ENCODE data around the gene REEP1.

DNA sequence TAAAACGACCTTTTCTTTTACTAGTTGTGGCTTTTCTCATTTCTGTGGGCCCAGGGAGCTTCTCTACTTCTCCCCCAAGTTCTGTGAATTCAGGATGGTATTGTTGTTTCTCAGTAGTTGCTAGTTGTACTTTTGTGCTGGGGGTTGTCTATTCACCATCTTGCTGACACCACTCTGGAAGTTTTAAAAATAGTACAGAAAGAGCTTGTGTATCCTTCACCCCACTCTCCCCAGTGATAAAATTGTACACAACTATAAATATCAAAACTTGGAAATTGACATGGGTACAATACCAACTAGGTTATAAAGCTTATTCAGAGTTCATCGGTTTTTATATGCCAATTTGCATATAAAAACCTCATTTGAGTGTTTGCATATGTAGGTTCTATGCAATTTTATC is 45.3 kb upstream of the REEP1 start:
- TF ChIP-seq, protein P1, sequence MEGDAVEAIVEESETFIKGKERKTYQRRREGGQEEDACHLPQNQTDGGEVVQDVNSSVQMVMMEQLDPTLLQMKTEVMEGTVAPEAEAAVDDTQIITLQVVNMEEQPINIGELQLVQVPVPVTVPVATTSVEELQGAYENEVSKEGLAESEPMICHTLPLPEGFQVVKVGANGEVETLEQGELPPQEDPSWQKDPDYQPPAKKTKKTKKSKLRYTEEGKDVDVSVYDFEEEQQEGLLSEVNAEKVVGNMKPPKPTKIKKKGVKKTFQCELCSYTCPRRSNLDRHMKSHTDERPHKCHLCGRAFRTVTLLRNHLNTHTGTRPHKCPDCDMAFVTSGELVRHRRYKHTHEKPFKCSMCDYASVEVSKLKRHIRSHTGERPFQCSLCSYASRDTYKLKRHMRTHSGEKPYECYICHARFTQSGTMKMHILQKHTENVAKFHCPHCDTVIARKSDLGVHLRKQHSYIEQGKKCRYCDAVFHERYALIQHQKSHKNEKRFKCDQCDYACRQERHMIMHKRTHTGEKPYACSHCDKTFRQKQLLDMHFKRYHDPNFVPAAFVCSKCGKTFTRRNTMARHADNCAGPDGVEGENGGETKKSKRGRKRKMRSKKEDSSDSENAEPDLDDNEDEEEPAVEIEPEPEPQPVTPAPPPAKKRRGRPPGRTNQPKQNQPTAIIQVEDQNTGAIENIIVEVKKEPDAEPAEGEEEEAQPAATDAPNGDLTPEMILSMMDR (IDR thresholded peaks at IDR 0.05): no peak
- no peak for TF ChIP-seq POLR2A (IDR thresholded peaks at IDR 0.05)

Data from Peyer's patch (tissue), 4 donors.